ENCODE data around the gene FLT3LG. TPM values are rescaled to one million over a fixed set of nuclear protein-coding genes. Genes with fewer than 3 reads are reported as not detected.

FLT3LG gene
- total and polyA plus RNA-seq, 9 of the 15 experiments (the other 6 are each of a cell fraction or from before 2014, with no cell fraction given), result 0.31 to 6.4 (median 1.1) TPM

DNA sequence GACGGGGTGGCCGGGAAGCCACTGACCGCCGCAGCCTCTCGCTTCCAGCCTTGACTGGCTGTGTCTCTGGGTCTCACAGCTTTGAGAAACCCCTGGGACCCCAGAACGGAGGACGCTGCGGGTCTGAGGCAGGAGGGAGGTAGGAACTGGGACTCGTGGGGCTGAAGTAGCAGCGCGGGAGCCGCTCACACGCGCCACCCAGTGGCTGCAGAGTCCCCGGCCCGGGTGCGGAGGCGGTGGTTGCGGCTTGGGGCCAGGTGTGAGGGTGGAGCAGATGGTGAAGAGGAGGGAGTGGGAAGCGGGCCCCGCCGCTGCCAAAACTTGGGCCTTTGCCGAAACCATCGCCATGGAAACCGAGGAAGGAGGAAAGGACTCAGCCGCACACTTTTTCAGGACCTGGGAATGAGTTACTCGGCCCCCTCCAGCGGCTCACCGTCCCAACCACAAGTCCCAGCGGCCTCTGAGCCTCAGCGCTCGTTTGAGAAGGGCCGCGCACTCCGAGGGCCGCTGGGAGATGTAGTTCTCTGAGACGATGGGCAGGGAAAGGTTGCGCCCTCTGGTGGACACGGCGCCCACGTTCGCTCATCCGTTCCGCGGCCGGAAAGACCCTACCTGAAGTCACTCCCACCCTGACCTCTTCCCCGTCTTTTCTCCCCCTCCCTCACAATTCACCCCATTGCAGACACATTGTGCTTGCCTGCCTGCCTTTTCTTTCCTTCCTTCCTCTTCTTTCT lies 30.5 kb upstream of the FLT3LG start (continued):
- TF ChIP-seq, protein P1, sequence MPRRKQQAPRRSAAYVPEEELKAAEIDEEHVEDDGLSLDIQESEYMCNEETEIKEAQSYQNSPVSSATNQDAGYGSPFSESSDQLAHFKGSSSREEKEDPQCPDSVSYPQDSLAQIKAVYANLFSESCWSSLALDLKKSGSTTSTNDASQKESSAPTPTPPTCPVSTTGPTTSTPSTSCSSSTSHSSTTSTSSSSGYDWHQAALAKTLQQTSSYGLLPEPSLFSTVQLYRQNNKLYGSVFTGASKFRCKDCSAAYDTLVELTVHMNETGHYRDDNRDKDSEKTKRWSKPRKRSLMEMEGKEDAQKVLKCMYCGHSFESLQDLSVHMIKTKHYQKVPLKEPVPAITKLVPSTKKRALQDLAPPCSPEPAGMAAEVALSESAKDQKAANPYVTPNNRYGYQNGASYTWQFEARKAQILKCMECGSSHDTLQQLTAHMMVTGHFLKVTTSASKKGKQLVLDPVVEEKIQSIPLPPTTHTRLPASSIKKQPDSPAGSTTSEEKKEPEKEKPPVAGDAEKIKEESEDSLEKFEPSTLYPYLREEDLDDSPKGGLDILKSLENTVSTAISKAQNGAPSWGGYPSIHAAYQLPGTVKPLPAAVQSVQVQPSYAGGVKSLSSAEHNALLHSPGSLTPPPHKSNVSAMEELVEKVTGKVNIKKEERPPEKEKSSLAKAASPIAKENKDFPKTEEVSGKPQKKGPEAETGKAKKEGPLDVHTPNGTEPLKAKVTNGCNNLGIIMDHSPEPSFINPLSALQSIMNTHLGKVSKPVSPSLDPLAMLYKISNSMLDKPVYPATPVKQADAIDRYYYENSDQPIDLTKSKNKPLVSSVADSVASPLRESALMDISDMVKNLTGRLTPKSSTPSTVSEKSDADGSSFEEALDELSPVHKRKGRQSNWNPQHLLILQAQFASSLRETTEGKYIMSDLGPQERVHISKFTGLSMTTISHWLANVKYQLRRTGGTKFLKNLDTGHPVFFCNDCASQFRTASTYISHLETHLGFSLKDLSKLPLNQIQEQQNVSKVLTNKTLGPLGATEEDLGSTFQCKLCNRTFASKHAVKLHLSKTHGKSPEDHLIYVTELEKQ (CRISPR knock-in tag; IDR thresholded peaks at IDR 0.05), result no peak
- TF ChIP-seq FIP1L1 (IDR thresholded peaks at IDR 0.05; ENCODE audit: low read depth, low read length, poor library complexity, severe bottlenecking), result peak; percentile 91
- TF ChIP-seq BRCA1 (IDR thresholded peaks at IDR 0.05), result no peak
- no peak; the same call in 1 of the 2 replicates for TF ChIP-seq BRCA1 (CRISPR knock-in tag; IDR thresholded peaks at IDR 0.05)
- TF ChIP-seq FOXJ2 (tag; IDR thresholded peaks at IDR 0.05), result no peak
- peak; percentile 54; the same call in 1 of the 2 replicates for TF ChIP-seq ARID1B (IDR thresholded peaks at IDR 0.05)
- TF ChIP-seq NFE2 (IDR thresholded peaks at IDR 0.05; ENCODE audit: low read depth), result 0 out of 2 replicates have a peak, but pooled peaks have one; percentile 2
- TF ChIP-seq RBFOX2 (IDR thresholded peaks at IDR 0.05; ENCODE audit: low read depth, low read length), result peak; percentile 76
- no peak for TF ChIP-seq NR4A1 (CRISPR knock-in tag; IDR thresholded peaks at IDR 0.05)
- TF ChIP-seq NR4A1 (tag; IDR thresholded peaks at IDR 0.05), result 0 out of 2 replicates have a peak, but pooled peaks have one; percentile 36
- no peak for TF ChIP-seq MAFG (tag; conservative IDR thresholded peaks at IDR 0.05)
- TF ChIP-seq, protein P2, sequence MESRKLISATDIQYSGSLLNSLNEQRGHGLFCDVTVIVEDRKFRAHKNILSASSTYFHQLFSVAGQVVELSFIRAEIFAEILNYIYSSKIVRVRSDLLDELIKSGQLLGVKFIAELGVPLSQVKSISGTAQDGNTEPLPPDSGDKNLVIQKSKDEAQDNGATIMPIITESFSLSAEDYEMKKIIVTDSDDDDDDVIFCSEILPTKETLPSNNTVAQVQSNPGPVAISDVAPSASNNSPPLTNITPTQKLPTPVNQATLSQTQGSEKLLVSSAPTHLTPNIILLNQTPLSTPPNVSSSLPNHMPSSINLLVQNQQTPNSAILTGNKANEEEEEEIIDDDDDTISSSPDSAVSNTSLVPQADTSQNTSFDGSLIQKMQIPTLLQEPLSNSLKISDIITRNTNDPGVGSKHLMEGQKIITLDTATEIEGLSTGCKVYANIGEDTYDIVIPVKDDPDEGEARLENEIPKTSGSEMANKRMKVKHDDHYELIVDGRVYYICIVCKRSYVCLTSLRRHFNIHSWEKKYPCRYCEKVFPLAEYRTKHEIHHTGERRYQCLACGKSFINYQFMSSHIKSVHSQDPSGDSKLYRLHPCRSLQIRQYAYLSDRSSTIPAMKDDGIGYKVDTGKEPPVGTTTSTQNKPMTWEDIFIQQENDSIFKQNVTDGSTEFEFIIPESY (CRISPR knock-in tag; IDR thresholded peaks at IDR 0.05), result peak; percentile 93
- TF ChIP-seq, protein P3, sequence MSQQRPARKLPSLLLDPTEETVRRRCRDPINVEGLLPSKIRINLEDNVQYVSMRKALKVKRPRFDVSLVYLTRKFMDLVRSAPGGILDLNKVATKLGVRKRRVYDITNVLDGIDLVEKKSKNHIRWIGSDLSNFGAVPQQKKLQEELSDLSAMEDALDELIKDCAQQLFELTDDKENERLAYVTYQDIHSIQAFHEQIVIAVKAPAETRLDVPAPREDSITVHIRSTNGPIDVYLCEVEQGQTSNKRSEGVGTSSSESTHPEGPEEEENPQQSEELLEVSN (IDR thresholded peaks at IDR 0.05; ENCODE audit: borderline replicate concordance in 1 of 2, extremely low read depth in 1 of 2, insufficient read depth in 1 of 2, insufficient read length in 1 of 2, low read depth in 1 of 2, low read length in 1 of 2, poor library complexity in 1 of 2, severe bottlenecking in 1 of 2), result peak; percentile 33 to 82
- peak; percentile 86 to 95 for TF ChIP-seq MAZ (CRISPR knock-in tag; conservative IDR thresholded peaks at IDR 0.05 in 1 of 2, IDR thresholded peaks at IDR 0.05 in 1 of 2)
- TF ChIP-seq SMARCE1 (IDR thresholded peaks at IDR 0.05), result peak; percentile 18; the same call in 1 of the 2 replicates
- TF ChIP-seq RNF2 (IDR thresholded peaks at IDR 0.05), result peak; percentile 69
- TF ChIP-seq ZEB2 (IDR thresholded peaks at IDR 0.05), result peak; percentile 73; the same call in 1 of the 2 replicates
- TF ChIP-seq, protein P4, sequence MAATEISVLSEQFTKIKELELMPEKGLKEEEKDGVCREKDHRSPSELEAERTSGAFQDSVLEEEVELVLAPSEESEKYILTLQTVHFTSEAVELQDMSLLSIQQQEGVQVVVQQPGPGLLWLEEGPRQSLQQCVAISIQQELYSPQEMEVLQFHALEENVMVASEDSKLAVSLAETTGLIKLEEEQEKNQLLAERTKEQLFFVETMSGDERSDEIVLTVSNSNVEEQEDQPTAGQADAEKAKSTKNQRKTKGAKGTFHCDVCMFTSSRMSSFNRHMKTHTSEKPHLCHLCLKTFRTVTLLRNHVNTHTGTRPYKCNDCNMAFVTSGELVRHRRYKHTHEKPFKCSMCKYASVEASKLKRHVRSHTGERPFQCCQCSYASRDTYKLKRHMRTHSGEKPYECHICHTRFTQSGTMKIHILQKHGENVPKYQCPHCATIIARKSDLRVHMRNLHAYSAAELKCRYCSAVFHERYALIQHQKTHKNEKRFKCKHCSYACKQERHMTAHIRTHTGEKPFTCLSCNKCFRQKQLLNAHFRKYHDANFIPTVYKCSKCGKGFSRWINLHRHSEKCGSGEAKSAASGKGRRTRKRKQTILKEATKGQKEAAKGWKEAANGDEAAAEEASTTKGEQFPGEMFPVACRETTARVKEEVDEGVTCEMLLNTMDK (IDR thresholded peaks at IDR 0.05; ENCODE audit: borderline replicate concordance, insufficient read depth, low read depth, low read length, poor library complexity, severe bottlenecking), result peak; percentile 88
- TF ChIP-seq CCAR2 (IDR thresholded peaks at IDR 0.05; ENCODE audit: low read depth, low read length), result no peak
